Raji (cell line): ENCODE data around the gene MSANTD1.

ENCODE experiments used
- POLR2A ChIP-seq: IDR thresholded peaks from 2 replicates; pipeline ENCODE4 v1.6.1; 2011; ENCODE audit warnings: low read depth, low read length, control low read depth; ENCODE audit not compliant: insufficient read depth

Gene MSANTD1

GRCh38 chr4:3276986-3277385, 28.0 kb downstream of the MSANTD1 start:
- no peak for TF ChIP-seq POLR2A

- TF ChIP-seq POLR2A: no peak
Observed at GRCh38 chr4:3280466-3280865, 31.5 kb downstream of the MSANTD1 start.

- TF ChIP-seq POLR2A: no peak
Observed at GRCh38 chr4:3283483-3283882, 34.5 kb downstream of the MSANTD1 start.

- no peak for TF ChIP-seq POLR2A
Observed at GRCh38 chr4:3283916-3284315, 35.0 kb downstream of the MSANTD1 start.

GRCh38 chr4:3284734-3285557, 36.0 kb downstream of the MSANTD1 start:
- no peak for TF ChIP-seq POLR2A

- no peak for TF ChIP-seq POLR2A
Observed at GRCh38 chr4:3285558-3286334, 36.8 kb downstream of the MSANTD1 start.

- TF ChIP-seq POLR2A: no peak
Observed at GRCh38 chr4:3286335-3287175, 37.6 kb downstream of the MSANTD1 start.

- TF ChIP-seq POLR2A: no peak
Observed at GRCh38 chr4:3287271-3287971, 38.5 kb downstream of the MSANTD1 start.

GRCh38 chr4:3287972-3288570, 39.1 kb downstream of the MSANTD1 start:
- TF ChIP-seq POLR2A: no peak

GRCh38 chr4:3288571-3289094, 39.7 kb downstream of the MSANTD1 start:
- no peak for TF ChIP-seq POLR2A

- no peak for TF ChIP-seq POLR2A
Observed at GRCh38 chr4:3290476-3290875, 41.5 kb downstream of the MSANTD1 start.

GRCh38 chr4:3290889-3291321, 41.9 kb downstream of the MSANTD1 start:
- no peak for TF ChIP-seq POLR2A

- TF ChIP-seq POLR2A: no peak
Observed at GRCh38 chr4:3291411-3291968, 42.5 kb downstream of the MSANTD1 start.
